SJSA1 (cell line): Measurements from ENCODE around the gene ST7L. TPM values are rescaled to one million over a fixed set of nuclear protein-coding genes. Genes with fewer than 3 reads are reported as not detected.
A peak's percentile ranks its signal among the peaks of the same experiment; 100 is the strongest.
"Not testable (repeated sequence)": the region's sequence is repeated elsewhere in the genome, so short reads cannot be mapped to it uniquely, and the experiment has no call there.

ENCODE experiments used
- DNase-seq, 2 experiments: peaks; one replicate each; pipeline ENCODE4 v3.0.0-alpha.2; 2015 to 2020; ENCODE audit warnings: low spot score in 2 of 2, low read depth in 1 of 2
- H3K27ac ChIP-seq: fragments of 250-450 bp; sonication (Bioruptor Pico); 2 replicates; pipeline ENCODE4 v1.5.1; 2020; ENCODE audit warnings: mild to moderate bottlenecking, moderate library complexity
- H3K27me3 ChIP-seq: fragments of 250-450 bp; sonication (Bioruptor Pico); replicated peaks from 2 replicates; pipeline ENCODE4 v1.5.1; 2020; ENCODE audit warnings: mild to moderate bottlenecking, moderate library complexity
- H3K36me3 ChIP-seq: fragments of 250-450 bp; sonication (Bioruptor Pico); 2 replicates; pipeline ENCODE4 v1.5.1; 2020; ENCODE audit warnings: mild to moderate bottlenecking
- H3K4me1 ChIP-seq: fragments of 250-450 bp; sonication (Bioruptor Pico); replicated peaks from 2 replicates; pipeline ENCODE4 v1.6.1; 2021; ENCODE audit warnings: mild to moderate bottlenecking
- H3K4me3 ChIP-seq: fragments of 250-450 bp; sonication (Bioruptor Pico); 2 replicates; pipeline ENCODE4 v1.5.1; 2020; ENCODE audit warnings: mild to moderate bottlenecking
- H3K9me3 ChIP-seq: fragments of 250-450 bp; sonication (Bioruptor Pico); replicated peaks from 2 replicates; pipeline ENCODE4 v1.5.1; 2020; ENCODE audit warnings: mild to moderate bottlenecking
- total RNA-seq: library from RNA; depleted of rRNA; stranded (reverse); fragments of >200 nt; shearing (Covaris generic); gene quantifications from 2 replicates; pipeline ENCODE4 v1.2.3, GENCODE V29; 2014

The ST7L gene
- total RNA-seq, 1 experiment from 2014 or later, result 28.4 TPM

DNA sequence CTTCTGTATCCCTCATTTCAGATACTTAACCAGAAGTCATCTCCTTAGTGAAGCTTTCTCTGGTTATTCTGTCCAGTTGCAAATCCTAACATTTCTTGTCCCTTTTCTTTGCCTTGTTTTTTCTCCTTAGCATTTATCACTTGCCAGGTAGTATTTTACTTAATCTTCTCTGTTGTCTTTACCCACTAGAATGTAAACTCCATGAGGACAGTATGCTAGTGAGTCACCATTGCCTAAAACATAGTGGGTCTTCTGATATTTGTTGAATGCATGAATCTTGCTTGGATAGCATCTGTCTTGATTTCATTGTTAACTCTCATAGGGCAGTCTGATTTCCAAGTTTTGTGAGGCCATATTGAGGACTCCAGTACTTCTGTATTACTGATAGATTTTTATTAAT is 10.3 kb upstream of the ST7L start:
- H3K27me3 ChIP-seq, result no peaks in the 10 kb centered on the region
- no peak overlapping the region for H3K27ac ChIP-seq
- peaks cover 61% of the 10 kb centered on the region for H3K36me3 ChIP-seq
- no peaks in the 10 kb centered on the region for H3K9me3 ChIP-seq
- DNase-seq, result no peak
- H3K4me3 ChIP-seq, result no peak overlapping the region
- peaks cover 36% of the 10 kb centered on the region for H3K4me1 ChIP-seq

DNA sequence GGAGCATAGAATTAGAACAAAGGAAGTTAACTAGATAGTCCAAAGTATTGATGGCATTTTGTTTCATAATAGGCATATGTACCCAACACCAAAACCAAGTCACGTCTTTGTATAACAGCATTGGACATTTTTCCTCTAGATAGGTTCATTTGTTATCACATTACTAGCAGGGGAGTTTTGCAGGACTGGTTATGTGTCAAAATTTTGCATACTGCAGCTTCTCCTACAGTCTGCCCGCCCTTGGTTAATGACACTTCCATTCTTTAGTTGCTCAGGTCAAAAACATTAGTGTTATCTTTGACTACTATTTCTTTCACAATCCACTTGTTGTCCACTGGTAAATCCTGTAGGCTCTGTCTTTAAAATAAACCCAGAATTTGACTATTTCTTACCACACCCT is 9.6 kb upstream of the ST7L start:
- no peak for DNase-seq
- no peak overlapping the region for H3K4me3 ChIP-seq
- H3K27ac ChIP-seq, result no peak overlapping the region
- no peaks in the 10 kb centered on the region for H3K27me3 ChIP-seq
- H3K4me1 ChIP-seq, result peaks cover 28% of the 10 kb centered on the region
- H3K9me3 ChIP-seq, result no peaks in the 10 kb centered on the region
- H3K36me3 ChIP-seq, result peaks cover 64% of the 10 kb centered on the region

DNA sequence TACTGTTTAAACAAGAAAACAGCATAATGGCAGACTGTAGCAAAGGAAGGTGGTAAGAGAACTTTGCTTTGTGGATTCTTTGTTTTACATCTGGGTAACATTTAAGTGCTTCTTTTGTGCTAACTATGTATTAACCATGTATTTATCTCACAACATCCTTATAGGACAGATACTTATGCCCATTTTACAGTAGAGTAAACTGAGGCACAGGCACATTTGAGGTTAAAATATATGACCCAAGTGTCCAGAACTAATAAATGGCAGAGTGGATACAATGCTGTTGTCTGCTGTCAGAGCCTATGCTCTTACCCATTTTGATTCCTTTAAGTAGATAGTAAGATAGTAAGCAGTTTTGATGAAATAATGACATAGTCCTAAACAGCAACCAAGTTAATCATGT is 7.9 kb upstream of the ST7L start:
- Histone ChIP-seq H3K36me3 (peaks cover 67% of the 10 kb centered on the region), H3K27ac (no peak overlapping the region), H3K9me3 (no peaks in the 10 kb centered on the region), H3K27me3 (no peaks in the 10 kb centered on the region), H3K4me1 (peaks cover 28% of the 10 kb centered on the region), H3K4me3 (no peak overlapping the region)
- DNase-seq, result no peak

DNA sequence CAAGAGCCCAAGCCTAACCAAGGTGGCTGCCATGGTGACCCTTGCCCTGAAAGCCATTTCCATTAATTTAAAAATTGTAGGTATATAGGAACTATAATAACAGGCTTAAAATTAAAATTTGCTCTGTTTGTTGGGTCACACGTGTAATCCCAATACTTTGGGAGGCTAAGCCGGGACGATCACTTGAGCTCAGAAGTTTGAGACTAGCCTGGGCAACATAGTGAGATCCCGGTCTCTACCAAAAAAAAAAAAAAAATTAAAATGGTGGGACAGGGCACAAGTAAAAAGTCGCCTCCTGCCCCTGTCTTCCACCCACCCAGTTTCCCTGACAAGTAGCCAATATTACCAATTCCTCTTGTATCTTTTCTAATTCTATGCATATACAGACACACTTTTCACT is 7.3 kb upstream of the ST7L start:
- Histone ChIP-seq H3K27me3 (no peaks in the 10 kb centered on the region), H3K36me3 (peaks cover 66% of the 10 kb centered on the region), H3K9me3 (no peaks in the 10 kb centered on the region), H3K27ac (no peak overlapping the region), H3K4me1 (peaks cover 30% of the 10 kb centered on the region), H3K4me3 (no peak overlapping the region)
- DNase-seq, result no peak

DNA sequence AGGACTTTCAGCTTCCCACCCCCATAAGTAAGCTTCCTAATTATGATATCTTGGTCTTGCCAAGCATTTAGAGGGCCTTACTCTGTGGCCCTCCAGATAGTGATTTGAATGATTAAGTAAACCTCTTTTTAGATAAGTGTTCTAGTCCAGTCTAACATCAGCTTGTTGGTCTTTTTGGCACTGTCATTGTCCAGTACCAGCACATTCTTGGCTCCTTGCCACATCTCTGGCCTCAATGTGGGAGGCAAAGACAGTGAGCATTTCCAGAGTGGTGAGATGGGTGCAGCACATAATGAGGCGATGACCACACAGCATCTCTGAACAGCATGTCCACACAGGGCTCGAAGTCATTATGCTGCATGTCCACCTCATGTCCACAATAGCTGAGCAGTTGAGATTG is 6.8 kb upstream of the ST7L start:
- H3K27ac ChIP-seq, result peak overlapping the region; percentile 1; the same call in 1 of the 2 replicates
- H3K4me3 ChIP-seq, result no peak overlapping the region
- H3K36me3 ChIP-seq, result peaks cover 66% of the 10 kb centered on the region
- peak; percentile 51 to 74 for DNase-seq
- no peaks in the 10 kb centered on the region for H3K27me3 ChIP-seq
- peaks cover 30% of the 10 kb centered on the region for H3K4me1 ChIP-seq
- no peaks in the 10 kb centered on the region for H3K9me3 ChIP-seq

DNA sequence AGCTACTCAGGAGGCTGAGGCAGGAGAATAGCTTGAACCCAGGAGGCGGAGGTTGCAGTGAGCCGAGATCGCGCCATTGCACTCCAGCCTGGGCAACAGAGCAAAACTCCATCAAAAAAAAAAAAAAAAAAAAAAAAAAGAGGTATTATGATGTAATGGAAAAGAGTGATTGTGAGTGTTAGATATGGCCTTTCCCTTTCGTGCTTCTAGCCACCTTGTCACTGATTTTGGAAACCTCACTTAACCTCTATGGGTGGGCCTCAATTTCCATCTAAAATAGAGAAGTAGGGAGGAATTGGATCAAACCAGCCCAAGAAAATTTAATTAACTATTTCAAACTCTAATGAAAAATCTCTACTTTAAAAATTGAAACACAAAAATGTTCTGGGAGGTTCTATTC is 5.6 kb upstream of the ST7L start:
- not testable (repeated sequence) for H3K27me3 ChIP-seq, H3K4me3 ChIP-seq, H3K9me3 ChIP-seq, DNase-seq, H3K27ac ChIP-seq
- Histone ChIP-seq H3K36me3 (peaks cover 64% of the 10 kb centered on the region), H3K4me1 (peaks cover 28% of the 10 kb centered on the region)

DNA sequence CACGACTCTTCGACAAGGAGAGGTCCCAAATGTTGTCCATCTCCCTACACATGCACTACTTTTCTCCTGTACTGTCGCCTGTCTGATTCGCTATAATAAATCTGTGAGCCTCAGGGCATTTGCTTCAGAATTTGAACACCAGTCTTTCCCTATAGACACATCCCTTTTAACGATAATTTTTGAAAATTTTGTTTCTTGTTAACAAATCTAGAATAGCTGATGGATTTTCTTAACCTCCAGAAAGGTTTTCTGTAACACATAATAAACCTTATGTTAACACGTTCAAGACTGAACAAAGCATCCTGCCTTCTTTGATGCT is 1.4 kb upstream of the ST7L start:
- no peaks in the 10 kb centered on the region for H3K9me3 ChIP-seq
- peaks cover 30% of the 10 kb centered on the region for H3K4me1 ChIP-seq
- peaks cover 39% of the 10 kb centered on the region for H3K36me3 ChIP-seq
- H3K4me3 ChIP-seq, result peak overlapping the region; percentile 68
- H3K27ac ChIP-seq, result peak overlapping the region; percentile 96
- no peaks in the 10 kb centered on the region for H3K27me3 ChIP-seq
- DNase-seq, result no peak

DNA sequence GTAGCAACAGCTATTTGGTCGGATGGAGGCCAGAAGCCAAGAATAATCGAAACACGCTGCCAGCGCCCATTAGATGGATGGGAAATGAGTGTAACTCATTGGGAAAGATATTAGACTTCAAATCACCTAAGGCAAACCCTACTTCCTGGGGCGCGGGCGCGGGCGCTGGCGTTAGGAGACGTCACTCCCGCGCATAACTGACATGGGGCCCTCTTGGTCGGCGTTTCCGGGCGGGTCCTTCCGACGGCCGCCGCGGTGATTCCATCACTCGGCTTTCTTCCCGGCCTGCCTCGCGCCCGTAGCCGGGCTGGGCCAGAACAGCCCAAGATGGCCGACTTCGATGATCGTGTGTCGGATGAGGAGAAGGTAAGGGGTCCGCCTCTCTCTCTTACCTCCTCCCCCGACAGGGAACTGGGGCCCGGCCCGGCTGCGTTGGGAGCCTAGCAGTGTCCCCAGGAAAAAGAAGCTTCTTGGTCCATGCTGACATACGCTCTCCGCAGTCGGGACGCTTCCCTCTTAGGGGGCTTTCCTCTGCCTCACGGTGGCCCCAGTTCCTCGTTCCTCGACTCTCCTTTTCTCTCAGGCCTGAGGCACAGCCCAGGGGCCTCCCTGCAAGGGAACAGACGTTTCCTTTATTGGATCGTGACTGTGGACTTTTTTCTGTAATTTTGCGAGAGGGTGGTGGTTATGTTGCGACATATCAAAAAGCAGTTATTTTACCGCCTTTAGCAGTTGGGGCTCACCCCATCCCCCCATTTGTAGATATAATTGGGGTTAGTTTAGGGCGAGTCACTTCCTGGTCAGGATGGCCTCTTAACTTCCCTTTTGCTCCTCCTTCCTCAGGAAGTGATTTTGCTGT is 806 bp upstream of the ST7L start, which contains the start of gene CAPZA1:
CAPZA1 (plus strand) TSS at position 315 of the 859 bp plus-strand sequence; CDS start at position 328, 13 bp downstream.
- Histone ChIP-seq H3K27me3 (no peaks in the 10 kb centered on the region), H3K4me1 (peaks cover 24% of the 10 kb centered on the region), H3K27ac (peak within 1 kb of the TSS; percentile 96), H3K9me3 (no peaks in the 10 kb centered on the region), H3K4me3 (peak within 1 kb of the TSS; percentile 68), H3K36me3 (peaks cover 37% of the 10 kb centered on the region)
- peak; percentile 91 to 93 for DNase-seq

DNA sequence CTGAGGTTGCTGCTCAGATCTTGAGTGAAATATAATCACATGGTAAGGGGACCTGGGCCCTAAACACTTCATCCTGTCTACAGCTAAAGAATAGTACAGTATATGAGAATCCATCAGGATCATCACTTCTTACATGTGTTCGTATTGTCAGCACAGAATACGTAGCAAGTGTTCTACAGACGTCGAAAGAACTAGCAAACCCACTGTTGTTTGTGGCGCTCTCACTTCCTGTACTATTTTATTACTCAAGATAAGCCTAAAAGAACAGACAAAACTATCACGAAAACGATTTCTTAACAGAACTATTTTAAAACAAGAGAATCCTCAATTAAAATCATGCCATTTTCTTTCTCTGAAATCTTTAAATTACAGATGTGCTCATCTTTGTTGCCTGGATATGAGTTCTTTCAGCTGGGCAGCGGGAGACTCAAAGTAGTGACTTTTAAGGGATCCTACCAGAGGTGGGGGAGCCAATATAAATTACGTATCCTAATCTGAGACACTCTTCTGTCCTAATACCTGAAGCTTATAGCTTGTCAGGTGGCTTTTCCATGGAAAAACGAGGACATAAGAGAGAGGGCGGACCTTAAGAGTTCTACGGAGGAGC is 724 bp downstream of the ST7L start:
- no peaks in the 10 kb centered on the region for H3K9me3 ChIP-seq
- H3K27ac ChIP-seq, result peak overlapping the region; percentile 96
- H3K36me3 ChIP-seq, result peaks cover 42% of the 10 kb centered on the region
- H3K4me3 ChIP-seq, result peak overlapping the region; percentile 68
- H3K27me3 ChIP-seq, result no peaks in the 10 kb centered on the region
- H3K4me1 ChIP-seq, result peaks cover 23% of the 10 kb centered on the region
- peak in 1 of 2 experiments; percentile 63 for DNase-seq

DNA sequence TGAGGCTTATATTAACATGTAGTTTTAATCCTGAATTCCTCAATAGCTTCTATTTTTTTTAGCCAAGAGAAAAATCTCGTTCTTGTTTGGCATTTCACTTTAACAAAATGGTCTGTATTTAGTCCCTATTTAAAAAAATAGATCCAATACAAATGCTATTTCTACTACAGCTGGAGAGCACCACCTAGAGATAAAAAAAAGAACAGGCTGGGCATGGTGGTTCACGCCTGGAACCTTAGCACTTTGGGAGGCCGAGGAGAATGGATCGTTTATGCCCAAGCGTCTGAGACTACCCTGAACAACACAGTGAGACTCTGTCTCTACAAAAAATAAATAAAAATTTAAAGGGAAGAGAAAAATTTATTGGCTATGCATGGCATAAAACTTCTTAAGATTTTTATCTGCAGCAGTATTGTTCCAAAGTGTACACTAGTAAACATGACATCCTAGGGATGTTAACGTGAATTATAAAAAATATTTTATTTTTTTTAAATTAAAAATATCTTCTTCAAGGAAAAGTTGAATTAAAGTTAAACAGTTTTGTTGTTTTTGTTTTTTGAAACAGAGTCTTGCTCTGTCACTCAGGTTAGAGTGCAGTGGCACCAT is 4.4 kb downstream of the ST7L start:
- H3K27me3 ChIP-seq, result no peaks in the 10 kb centered on the region
- H3K36me3 ChIP-seq, result peaks cover 57% of the 10 kb centered on the region
- H3K27ac ChIP-seq, result no peak overlapping the region
- H3K9me3 ChIP-seq, result no peaks in the 10 kb centered on the region
- DNase-seq, result peak; percentile 55 to 73
- H3K4me1 ChIP-seq, result peaks cover 10% of the 10 kb centered on the region
- H3K4me3 ChIP-seq, result no peak overlapping the region

DNA sequence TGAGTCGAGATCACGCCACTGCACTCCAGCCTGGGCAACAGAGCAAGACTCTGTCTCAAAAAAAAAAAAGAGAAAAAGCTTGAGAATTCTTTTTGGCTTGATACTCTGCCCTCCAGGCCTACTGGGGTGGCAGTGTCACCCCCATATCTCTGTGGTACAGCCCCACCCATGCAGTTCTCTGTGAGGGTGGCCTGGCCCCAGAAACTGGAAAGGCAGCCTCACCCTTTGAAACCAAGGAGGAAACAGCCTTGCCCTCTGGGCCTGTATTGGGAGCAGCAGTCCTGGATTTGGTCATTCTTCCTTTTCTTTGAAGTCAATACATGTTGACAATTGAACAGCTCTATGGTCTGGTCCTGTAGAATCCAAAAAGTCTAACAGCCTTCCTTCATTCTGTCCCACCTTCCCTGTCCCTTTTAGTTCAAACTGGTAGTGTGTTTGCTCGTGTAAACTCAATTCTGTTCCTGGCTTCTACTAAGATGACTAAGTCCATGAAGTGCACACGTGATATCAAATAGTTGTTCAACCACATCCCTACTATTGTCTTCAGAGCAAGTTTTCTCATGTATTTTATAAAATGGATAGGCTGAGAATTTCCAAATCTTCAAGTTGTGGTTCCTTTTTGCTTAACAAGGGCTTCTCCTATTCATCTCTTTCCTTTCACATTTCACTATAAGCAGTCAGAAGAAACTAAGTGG is 13.2 kb downstream of the ST7L start:
- Histone ChIP-seq H3K27me3 (no peaks in the 10 kb centered on the region), H3K27ac (peak overlapping the region; percentile 51), H3K4me1 (peaks cover 12% of the 10 kb centered on the region), H3K36me3 (peaks cover 81% of the 10 kb centered on the region), H3K9me3 (no peaks in the 10 kb centered on the region), H3K4me3 (no peak overlapping the region)
- DNase-seq, result peak in 1 of 2 experiments; percentile 31

DNA sequence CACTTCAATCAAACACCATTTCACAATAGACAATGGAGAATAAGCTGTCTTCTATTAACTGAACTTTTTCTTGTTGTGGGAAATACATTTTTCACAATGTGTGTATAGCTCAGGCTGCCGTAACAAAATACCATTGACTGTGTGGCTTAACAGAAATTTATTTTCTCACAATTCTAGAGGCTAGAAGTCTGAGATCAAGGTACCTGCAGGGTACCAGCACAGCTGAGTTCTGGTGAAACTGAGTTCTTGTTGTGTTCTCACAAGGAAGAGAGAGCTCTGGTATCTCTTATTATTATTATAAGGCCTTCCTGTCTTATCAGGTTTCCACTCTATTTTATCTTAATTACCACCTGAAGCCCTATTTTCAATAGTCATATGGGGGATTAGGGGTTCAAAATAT is 15.4 kb downstream of the ST7L start:
- Histone ChIP-seq H3K9me3 (no peaks in the 10 kb centered on the region), H3K4me1 (peaks cover 12% of the 10 kb centered on the region), H3K27ac (no peak overlapping the region), H3K4me3 (no peak overlapping the region), H3K36me3 (peaks cover 72% of the 10 kb centered on the region), H3K27me3 (no peaks in the 10 kb centered on the region)
- DNase-seq, result no peak

DNA sequence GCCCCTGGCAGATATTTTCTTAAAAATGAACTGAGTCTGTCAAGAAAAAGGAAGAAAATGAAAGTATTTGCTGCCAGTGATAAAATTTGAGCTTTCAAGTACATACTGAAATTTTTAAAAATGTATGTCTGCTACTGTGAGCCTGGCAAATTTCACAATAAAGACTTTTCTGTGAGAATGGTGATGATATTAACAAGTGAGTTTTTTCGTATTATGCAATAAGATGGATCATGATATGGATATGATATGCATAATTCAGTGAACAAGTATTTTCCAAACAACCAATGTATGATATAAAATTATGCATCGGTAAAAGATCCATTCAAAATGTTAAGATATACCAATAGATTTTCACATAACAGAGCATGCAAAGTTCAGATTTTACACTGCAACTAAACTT is 15.9 kb downstream of the ST7L start:
- peaks cover 70% of the 10 kb centered on the region for H3K36me3 ChIP-seq
- H3K9me3 ChIP-seq, result no peaks in the 10 kb centered on the region
- H3K27me3 ChIP-seq, result no peaks in the 10 kb centered on the region
- DNase-seq, result no peak
- peaks cover 12% of the 10 kb centered on the region for H3K4me1 ChIP-seq
- H3K27ac ChIP-seq, result no peak overlapping the region
- H3K4me3 ChIP-seq, result no peak overlapping the region
